Measurements from ENCODE around the gene ADH7.

DNA sequence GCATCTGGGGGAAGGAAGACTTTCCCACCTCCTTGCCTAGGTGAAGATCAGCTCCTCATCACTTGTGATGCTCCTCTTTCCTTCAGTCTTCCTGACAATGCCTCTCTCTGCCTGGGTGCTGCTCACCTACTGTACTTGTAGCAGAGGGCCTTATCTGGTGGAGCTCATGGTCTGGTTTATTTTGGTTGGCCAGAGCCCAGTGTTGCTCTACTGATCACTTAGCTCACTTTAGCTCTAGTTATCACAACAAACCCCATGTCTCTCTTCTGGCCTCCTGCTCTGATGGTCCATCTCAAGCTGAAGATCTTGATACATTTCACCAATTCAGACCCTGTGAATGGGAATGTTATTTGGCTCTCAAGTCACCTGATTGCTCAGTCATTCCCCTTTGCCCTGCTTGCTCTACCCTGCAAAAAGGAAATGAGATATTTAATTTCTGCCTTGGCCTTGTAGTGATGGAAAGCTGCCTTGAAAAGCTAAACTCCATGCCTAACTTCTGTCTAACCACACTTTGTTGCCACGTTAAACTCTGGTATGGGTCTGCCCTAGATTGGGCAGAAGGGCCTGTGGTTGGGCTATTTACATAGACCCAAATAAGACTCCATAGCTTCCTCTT lies 52.3 kb downstream of the ADH7 start:
- TF ChIP-seq POLR2AphosphoS5 (IDR thresholded peaks at IDR 0.05; ENCODE audit: low read depth, low read length) (no peak), SPI1 (IDR thresholded peaks at IDR 0.05; ENCODE audit: low read depth, low read length) (no peak)
